IMR-90 (cell line): ENCODE data around the gene TRPM1. TPM values are rescaled to one million over a fixed set of nuclear protein-coding genes. Genes with fewer than 3 reads are reported as not detected.

ENCODE experiments used
- ATAC-seq: fragments of 200-7000 bp; cut with Tn5 transposase; 2 replicates; pipeline ENCODE4 v1.9.1; 2020; ENCODE audit warnings: low read depth, mild to moderate bottlenecking, moderate library complexity
- BruUV-seq: library from RNA; stranded (reverse); fragments of 400-500 nt; replicated peaks from 2 replicates; lab custom pipeline; 2021; lab: Mats Ljungman, UMichigan
- CTCF ChIA-PET: fragments of 300-600 bp; formaldehyde crosslinking; extraction: SDS; loops from one replicate; lab custom pipeline; 2021; ENCODE audit warnings: antibody characterized with exemption; lab: Yijun Ruan, JAX
- POLR2A ChIA-PET: fragments of 300-600 bp; sonication (Branson Sonifier 250); formaldehyde crosslinking; loops from one replicate; lab custom pipeline; 2022; ENCODE audit warnings: antibody characterized with exemption; ENCODE audit not compliant: unreplicated experiment; lab: Charles Lee
- DNase-seq: peaks from one replicate; pipeline ENCODE4 v3.0.0; 2013
- H2AFZ ChIP-seq: replicated peaks from 2 replicates; pipeline ENCODE3; 2013; ENCODE audit warnings: low read length, mild to moderate bottlenecking; ENCODE audit not compliant: poor library complexity
- H2AK5ac ChIP-seq: 2 replicates; pipeline ENCODE4 v1.6.1; 2013; ENCODE audit warnings: low read depth, low read length, inconsistent platforms
- H2AK9ac ChIP-seq: replicated peaks from 2 replicates; pipeline ENCODE3; 2013; ENCODE audit warnings: mild to moderate bottlenecking, low read depth, low read length, moderate library complexity; ENCODE audit not compliant: poor library complexity
- H2BK120ac ChIP-seq: 2 replicates; pipeline ENCODE4 v1.6.1; 2013; ENCODE audit warnings: low read depth, low read length, inconsistent platforms
- H2BK15ac ChIP-seq: 3 replicates; pipeline ENCODE4 v1.6.1; 2013; ENCODE audit warnings: low read depth, low read length, inconsistent platforms
- H2BK20ac ChIP-seq: 2 replicates; pipeline ENCODE4 v1.6.1; 2013; ENCODE audit warnings: low read depth, mild to moderate bottlenecking, inconsistent platforms, low read length, moderate library complexity
- H2BK5ac ChIP-seq: 2 replicates; pipeline ENCODE4 v1.6.1; 2013; ENCODE audit warnings: mild to moderate bottlenecking, low read depth, low read length, inconsistent platforms; ENCODE audit not compliant: poor library complexity, severe bottlenecking
- H3K14ac ChIP-seq: replicated peaks from 2 replicates; pipeline ENCODE4 v1.6.1; 2013; ENCODE audit warnings: low read depth, low read length, inconsistent platforms
- H3K18ac ChIP-seq: 2 replicates; pipeline ENCODE4 v1.6.1; 2013; ENCODE audit warnings: low read depth, low read length, control low read depth
- H3K23ac ChIP-seq: 2 replicates; pipeline ENCODE4 v1.6.1; 2013; ENCODE audit warnings: low read depth, low read length, inconsistent platforms
- H3K27ac ChIP-seq: 2 replicates; pipeline ENCODE4 v1.5.1; 2013; ENCODE audit warnings: mild to moderate bottlenecking, control low read depth, low read length; ENCODE audit not compliant: insufficient read depth
- H3K27me3 ChIP-seq: 2 replicates; pipeline ENCODE4 v1.6.1; 2013; ENCODE audit warnings: low read length; ENCODE audit not compliant: control insufficient read depth, insufficient read depth
- H3K36me3 ChIP-seq: 2 replicates; pipeline ENCODE4 v1.6.1; 2013; ENCODE audit warnings: low read length, mixed read lengths; ENCODE audit not compliant: control insufficient read depth, insufficient read depth
- H3K4ac ChIP-seq: 2 replicates; pipeline ENCODE4 v1.6.1; 2013; ENCODE audit warnings: low read depth, low read length, inconsistent platforms
- H3K4me1 ChIP-seq: 2 replicates; pipeline ENCODE4 v1.6.1; 2013; ENCODE audit warnings: low read length, mixed read lengths; ENCODE audit not compliant: control insufficient read depth, insufficient read depth
- H3K4me2 ChIP-seq: 2 replicates; pipeline ENCODE4 v1.6.1; 2013; ENCODE audit warnings: low read depth, mild to moderate bottlenecking, control low read depth, low read length, moderate library complexity
- H3K4me3 ChIP-seq: 2 replicates; pipeline ENCODE4 v1.5.1; 2013; ENCODE audit warnings: low read depth, mild to moderate bottlenecking, control low read depth, low read length, moderate library complexity; ENCODE audit not compliant: insufficient read depth
- H3K56ac ChIP-seq: 2 replicates; pipeline ENCODE4 v1.6.1; 2013; ENCODE audit warnings: low read length, inconsistent platforms; ENCODE audit not compliant: insufficient read depth; ENCODE audit errors: extremely low read depth
- H3K79me1 ChIP-seq, 2 experiments: 2 replicates each; pipeline ENCODE4 v1.6.1; 2013; ENCODE audit warnings: low read length in 2 of 2, inconsistent platforms in 1 of 2, low read depth in 1 of 2
- H3K9ac ChIP-seq: 2 replicates; pipeline ENCODE4 v1.6.1; 2013; ENCODE audit warnings: low read depth, low read length, control low read depth
- H3K9me1 ChIP-seq: 2 replicates; pipeline ENCODE4 v1.6.1; 2013; ENCODE audit warnings: low read length, inconsistent platforms; ENCODE audit not compliant: insufficient read depth
- H3K9me3 ChIP-seq: 2 replicates; pipeline ENCODE4 v1.6.1; 2013; ENCODE audit warnings: low read length; ENCODE audit not compliant: control insufficient read depth, insufficient read depth
- H4K20me1 ChIP-seq: 2 replicates; pipeline ENCODE4 v1.6.1; 2013; ENCODE audit warnings: low read length, inconsistent platforms; ENCODE audit not compliant: insufficient read depth
- H4K5ac ChIP-seq: 2 replicates; pipeline ENCODE4 v1.6.1; 2013; ENCODE audit warnings: mild to moderate bottlenecking, low read depth, low read length, control low read depth
- H4K8ac ChIP-seq, 2 experiments: 2 replicates each; pipeline ENCODE4 v1.6.1; 2013; ENCODE audit warnings: low read depth in 2 of 2, low read length in 2 of 2, control low read depth in 1 of 2, inconsistent platforms in 1 of 2
- H4K91ac ChIP-seq: 2 replicates; pipeline ENCODE4 v1.6.1; 2013; ENCODE audit warnings: low read depth, low read length, inconsistent platforms; ENCODE audit not compliant: insufficient read depth
- BHLHE40 ChIP-seq: fragments of 150-350 bp; IDR thresholded peaks from 2 replicates; pipeline ENCODE4 v1.6.1; 2016; ENCODE audit warnings: mild to moderate bottlenecking, low read depth, low read length
- CEBPB ChIP-seq: IDR thresholded peaks from 2 replicates; pipeline ENCODE4 v1.6.1; 2012; ENCODE audit warnings: low read depth, low read length, improper control_type of control experiment
- CHD1 ChIP-seq: IDR thresholded peaks from 2 replicates; pipeline ENCODE4 v1.6.1; 2012; ENCODE audit warnings: low read depth, low read length, improper control_type of control experiment
- CTCF ChIP-seq: conservative IDR thresholded peaks from 2 replicates; pipeline ENCODE4 v1.5.1; 2012; ENCODE audit warnings: mild to moderate bottlenecking, low read depth, low read length, improper control_type of control experiment
- ELK1 ChIP-seq: fragments of 150-350 bp; IDR thresholded peaks from 2 replicates; pipeline ENCODE4 v1.6.1; 2016; ENCODE audit warnings: low read depth, mild to moderate bottlenecking, low read length, moderate library complexity, borderline replicate concordance
- FOS ChIP-seq: fragments of 150-350 bp; IDR thresholded peaks from 2 replicates; pipeline ENCODE4 v1.6.1; 2016; ENCODE audit warnings: low read depth, low read length
- MAFK ChIP-seq: IDR thresholded peaks from 2 replicates; pipeline ENCODE4 v1.6.1; 2012; ENCODE audit warnings: low read depth, low read length, improper control_type of control experiment
- MAZ ChIP-seq: IDR thresholded peaks from 2 replicates; pipeline ENCODE4 v1.6.1; 2012; ENCODE audit warnings: low read depth, mild to moderate bottlenecking, low read length, improper control_type of control experiment, moderate library complexity, borderline replicate concordance
- MXI1 ChIP-seq: IDR thresholded peaks from 2 replicates; pipeline ENCODE4 v1.6.1; 2012; ENCODE audit warnings: low read depth, mild to moderate bottlenecking, low read length, moderate library complexity, borderline replicate concordance
- NFE2L2 ChIP-seq: fragments of 150-350 bp; IDR thresholded peaks from 2 replicates; pipeline ENCODE4 v1.6.1; 2016; ENCODE audit warnings: low read depth, mild to moderate bottlenecking, low read length
- POLR2A ChIP-seq: IDR thresholded peaks from 2 replicates; pipeline ENCODE4 v1.6.1; 2012; ENCODE audit warnings: mild to moderate bottlenecking, low read depth, low read length
- RAD21 ChIP-seq: IDR thresholded peaks from 2 replicates; pipeline ENCODE4 v1.6.1; 2012; ENCODE audit warnings: low read length, improper control_type of control experiment
- RCOR1 ChIP-seq: IDR thresholded peaks from 2 replicates; pipeline ENCODE4 v1.6.1; 2012; ENCODE audit warnings: mild to moderate bottlenecking, low read length, improper control_type of control experiment; ENCODE audit not compliant: insufficient replicate concordance
- RFX5 ChIP-seq: IDR thresholded peaks from 2 replicates; pipeline ENCODE4 v1.8.0; 2012; ENCODE audit warnings: low read depth, mild to moderate bottlenecking, low read length, moderate library complexity
- SMC3 ChIP-seq: fragments of 150-350 bp; IDR thresholded peaks from 2 replicates; pipeline ENCODE4 v1.6.1; 2016; ENCODE audit warnings: low read depth, mild to moderate bottlenecking, antibody characterized with exemption, low read length, moderate library complexity
- WGBS, 2 experiments: methylation state at CpG; one replicate each; pipeline versions ENCODE4 v1.1.5 to v1.1.7; 2013; ENCODE audit warnings: missing lambda C conversion rate in 2 of 2; ENCODE audit not compliant: insufficient read length in 1 of 2; ENCODE audit errors: extremely low coverage in 2 of 2; 5-methylcytosine and 5-hydroxymethylcytosine counted together
- dilution Hi-C: fragments of 300-500 bp; cut with HindIII; formaldehyde crosslinking; loops from one replicate; pipeline ENCODE4 v1.14.3; 2018; ENCODE audit warnings: low sequenced_read_pairs; ENCODE audit not compliant: unreplicated experiment
- in situ Hi-C: fragments of 300-500 bp; cut with MboI; formaldehyde crosslinking; loops from 3 replicates; pipeline ENCODE4 v1.14.3; 2019; ENCODE audit warnings: low sequenced_read_pairs, inconsistent platforms, mixed read lengths
- intact Hi-C: fragments of 100-400 bp; cut with micrococcal nuclease; formaldehyde crosslinking; loops from 2 replicates; pipeline ENCODE4 v1.10.0; 2022
- polyA plus RNA-seq, 3 experiments: library from polyadenylated mRNA; depleted of rRNA; stranded (reverse); fragments of >200 nt; gene quantifications; 2 replicates each; pipeline ENCODE4 v1.2.3, GENCODE V29; 2012; ENCODE audit warnings: low replicate concordance in 1 of 3
- total RNA-seq: library from RNA; depleted of rRNA; stranded (reverse); fragments of >200 nt; gene quantifications from 2 replicates; pipeline ENCODE4 v1.2.3, GENCODE V29; 2012
- TF ChIP-seq, protein P1 (sequence below): fragments of 150-350 bp; IDR thresholded peaks from 2 replicates; pipeline ENCODE4 v1.6.1; 2017; ENCODE audit warnings: mild to moderate bottlenecking, antibody characterized with exemption, low read length, low read depth

The TRPM1 gene
- total and polyA plus RNA-seq, 2 of the 4 experiments (the other 2 are of a cell fraction), result not detected

DNA sequence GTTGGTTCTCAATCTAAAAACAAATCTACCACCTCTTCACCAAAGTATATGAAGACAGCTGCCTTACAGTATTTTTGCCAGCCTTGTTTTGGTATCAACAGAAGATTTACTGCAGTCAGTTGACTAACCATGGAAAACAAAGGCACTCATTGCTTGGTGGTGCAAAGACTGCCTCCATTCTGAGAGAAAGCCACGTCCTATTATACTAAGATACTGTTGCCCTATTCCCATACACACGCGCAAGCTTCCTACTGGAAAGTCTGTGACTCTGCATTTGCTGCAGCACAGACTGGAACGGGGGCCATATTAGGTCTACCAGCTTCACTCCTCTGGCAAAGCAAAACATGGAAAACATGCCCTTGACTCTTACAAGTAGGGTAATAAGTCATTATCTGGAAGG is 128.1 kb downstream of the TRPM1 start:
- ChIA-PET POLR2A (no interaction called here), CTCF (no interaction called here)
- H2BK5ac ChIP-seq, result no peak overlapping the region
- in situ Hi-C loops (no loop called here), dilution Hi-C loops (no loop called here), intact Hi-C loops (no loop called here)
- no peak overlapping the region for H3K56ac ChIP-seq
- no peak overlapping the region for H3K4me2 ChIP-seq
- no peaks in the 10 kb centered on the region for H3K4me1 ChIP-seq
- no peak overlapping the region for H2BK20ac ChIP-seq
- H2AK5ac ChIP-seq, result no peak overlapping the region
- ATAC-seq, result no peak
- no peak overlapping the region for H2BK15ac ChIP-seq
- H3K23ac ChIP-seq, result no peak overlapping the region
- H2AFZ ChIP-seq, result no peak overlapping the region
- H3K18ac ChIP-seq, result no peak overlapping the region
- H3K36me3 ChIP-seq, result peaks cover 6% of the 10 kb centered on the region
- no peak overlapping the region for H3K14ac ChIP-seq
- DNase-seq, result no peak
- no peak overlapping the region for H2BK120ac ChIP-seq
- no peak overlapping the region for H3K27ac ChIP-seq
- no peak overlapping the region for H4K5ac ChIP-seq
- H4K8ac ChIP-seq, result no peak overlapping the region
- H3K4me3 ChIP-seq, result no peak overlapping the region
- no TSS peak for BruUV-seq
- H3K4ac ChIP-seq, result no peak overlapping the region
- H4K91ac ChIP-seq, result no peak overlapping the region
- H3K9me3 ChIP-seq, result no peaks in the 10 kb centered on the region
- no peaks in the 10 kb centered on the region for H3K27me3 ChIP-seq
- peaks cover 10% of the 10 kb centered on the region; the same call in 1 of the 2 replicates for H4K20me1 ChIP-seq
- H3K9ac ChIP-seq, result no peak overlapping the region
- WGBS, 2 experiments, result no CpG with 5 or more reads among the region's 4 CpGs
- H3K9me1 ChIP-seq, result no peaks in the 10 kb centered on the region
- TF ChIP-seq MXI1 (no peak), MAFK (no peak), NFE2L2 (no peak), CEBPB (no peak), MAZ (no peak), CHD1 (no peak), ELK1 (no peak), RCOR1 (no peak), POLR2A (no peak), RFX5 (no peak), FOS (no peak), CTCF (no peak), RAD21 (no peak), BHLHE40 (no peak), SMC3 (no peak)
- TF ChIP-seq, protein P1, sequence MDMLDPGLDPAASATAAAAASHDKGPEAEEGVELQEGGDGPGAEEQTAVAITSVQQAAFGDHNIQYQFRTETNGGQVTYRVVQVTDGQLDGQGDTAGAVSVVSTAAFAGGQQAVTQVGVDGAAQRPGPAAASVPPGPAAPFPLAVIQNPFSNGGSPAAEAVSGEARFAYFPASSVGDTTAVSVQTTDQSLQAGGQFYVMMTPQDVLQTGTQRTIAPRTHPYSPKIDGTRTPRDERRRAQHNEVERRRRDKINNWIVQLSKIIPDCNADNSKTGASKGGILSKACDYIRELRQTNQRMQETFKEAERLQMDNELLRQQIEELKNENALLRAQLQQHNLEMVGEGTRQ, result no peak
- no peak overlapping the region for H2AK9ac ChIP-seq
- peaks cover 22 to 27% of the 10 kb centered on the region in 2 experiments for H3K79me1 ChIP-seq
